Measurements from ENCODE around the gene GLP2R. TPM values are rescaled to one million over a fixed set of nuclear protein-coding genes. Genes with fewer than 3 reads are reported as not detected.
A peak's percentile ranks its signal among the peaks of the same experiment; 100 is the strongest.

The GLP2R gene
- total RNA-seq, 2 donors from 2014 or later, result not detected

GRCh38 chr17:9900784-9901183, 75.1 kb downstream of the GLP2R start:
- H3K4me3 ChIP-seq (ENCODE audit: low read length), result no peak overlapping the region
- H3K4me1 ChIP-seq (ENCODE audit: control insufficient read depth, insufficient read depth, low read length), result no peaks in the 10 kb centered on the region
- DNase-seq, result no peak
- no peaks in the 10 kb centered on the region for H3K9me3 ChIP-seq (ENCODE audit: control insufficient read depth, low read length)
- Mint-ChIP-seq H3K27ac (no peak overlapping the region), H3K27me3 (ENCODE audit: insufficient read depth) (peaks cover 17% of the 10 kb centered on the region), H3K4me1 (peaks cover 7% of the 10 kb centered on the region), H3K36me3 (ENCODE audit: low read depth) (no peaks in the 10 kb centered on the region), H3K4me3 (no peak overlapping the region), H3K9me3 (no peaks in the 10 kb centered on the region)
- 88 to 95% methylated on average over 8 of the region's 8 CpGs for WGBS, 2 experiments (ENCODE audit: insufficient coverage in 1 of 2, insufficient read length in 1 of 2)
- H3K36me3 ChIP-seq (ENCODE audit: control insufficient read depth, insufficient read depth, low read length), result no peaks in the 10 kb centered on the region
- no peak for TF ChIP-seq CTCF (conservative IDR thresholded peaks at IDR 0.05)
- H3K27me3 ChIP-seq (ENCODE audit: control insufficient read depth, insufficient read depth, low read length, poor library complexity, severe bottlenecking), result no peaks in the 10 kb centered on the region
- H3K9ac ChIP-seq (ENCODE audit: extremely low read depth, low read length, poor library complexity, severe bottlenecking), result no peak overlapping the region
- H3K27ac ChIP-seq (ENCODE audit: low read depth, low read length), result no peak overlapping the region

GRCh38 chr17:9902120-9902519, 76.4 kb downstream of the GLP2R start:
- H3K4me3 Mint-ChIP-seq, result no peak overlapping the region
- 50 to 53% methylated on average over 2 of the region's 2 CpGs for WGBS, 2 experiments (ENCODE audit: insufficient coverage in 1 of 2, insufficient read length in 1 of 2)
- no peaks in the 10 kb centered on the region for H3K36me3 Mint-ChIP-seq (ENCODE audit: low read depth)
- Histone ChIP-seq H3K4me1 (ENCODE audit: control insufficient read depth, insufficient read depth, low read length) (no peaks in the 10 kb centered on the region), H3K27me3 (ENCODE audit: control insufficient read depth, insufficient read depth, low read length, poor library complexity, severe bottlenecking) (no peaks in the 10 kb centered on the region), H3K9me3 (ENCODE audit: control insufficient read depth, low read length) (no peaks in the 10 kb centered on the region), H3K4me3 (ENCODE audit: low read length) (no peak overlapping the region), H3K36me3 (ENCODE audit: control insufficient read depth, insufficient read depth, low read length) (no peaks in the 10 kb centered on the region), H3K9ac (ENCODE audit: extremely low read depth, low read length, poor library complexity, severe bottlenecking) (no peak overlapping the region), H3K27ac (ENCODE audit: low read depth, low read length) (no peak overlapping the region)
- no peaks in the 10 kb centered on the region for H3K9me3 Mint-ChIP-seq
- DNase-seq, result peak; percentile 70
- no peak overlapping the region for H3K27ac Mint-ChIP-seq
- no peak for TF ChIP-seq CTCF (conservative IDR thresholded peaks at IDR 0.05)
- peaks cover 7% of the 10 kb centered on the region for H3K4me1 Mint-ChIP-seq
- H3K27me3 Mint-ChIP-seq (ENCODE audit: insufficient read depth), result peaks cover 5% of the 10 kb centered on the region

- Mint-ChIP-seq H3K4me3 (no peak overlapping the region), H3K4me1 (peaks cover 12% of the 10 kb centered on the region), H3K27ac (no peak overlapping the region), H3K36me3 (ENCODE audit: low read depth) (no peaks in the 10 kb centered on the region), H3K9me3 (no peaks in the 10 kb centered on the region), H3K27me3 (ENCODE audit: insufficient read depth) (peaks cover 6% of the 10 kb centered on the region)
- TF ChIP-seq CTCF (conservative IDR thresholded peaks at IDR 0.05), result no peak
- 93 to 94% methylated on average over 23 to 35 of the region's 35 CpGs for WGBS, 2 experiments (ENCODE audit: insufficient coverage in 1 of 2, insufficient read length in 1 of 2)
- H3K9ac ChIP-seq (ENCODE audit: extremely low read depth, low read length, poor library complexity, severe bottlenecking), result no peak overlapping the region
- H3K9me3 ChIP-seq (ENCODE audit: control insufficient read depth, low read length), result no peaks in the 10 kb centered on the region
- H3K27ac ChIP-seq (ENCODE audit: low read depth, low read length), result no peak overlapping the region
- H3K4me1 ChIP-seq (ENCODE audit: control insufficient read depth, insufficient read depth, low read length), result peaks cover 5% of the 10 kb centered on the region
- H3K36me3 ChIP-seq (ENCODE audit: control insufficient read depth, insufficient read depth, low read length), result no peaks in the 10 kb centered on the region
- H3K4me3 ChIP-seq (ENCODE audit: low read length), result no peak overlapping the region
- H3K27me3 ChIP-seq (ENCODE audit: control insufficient read depth, insufficient read depth, low read length, poor library complexity, severe bottlenecking), result no peaks in the 10 kb centered on the region
- DNase-seq, result no peak
Measured at GRCh38 chr17:9904277-9905077, 78.8 kb downstream of the GLP2R start.
